ENCODE results near the gene STXBP6.
"Not testable (repeated sequence)": the region's sequence is repeated elsewhere in the genome, so short reads cannot be mapped to it uniquely, and the experiment has no call there.

Gene STXBP6

DNA sequence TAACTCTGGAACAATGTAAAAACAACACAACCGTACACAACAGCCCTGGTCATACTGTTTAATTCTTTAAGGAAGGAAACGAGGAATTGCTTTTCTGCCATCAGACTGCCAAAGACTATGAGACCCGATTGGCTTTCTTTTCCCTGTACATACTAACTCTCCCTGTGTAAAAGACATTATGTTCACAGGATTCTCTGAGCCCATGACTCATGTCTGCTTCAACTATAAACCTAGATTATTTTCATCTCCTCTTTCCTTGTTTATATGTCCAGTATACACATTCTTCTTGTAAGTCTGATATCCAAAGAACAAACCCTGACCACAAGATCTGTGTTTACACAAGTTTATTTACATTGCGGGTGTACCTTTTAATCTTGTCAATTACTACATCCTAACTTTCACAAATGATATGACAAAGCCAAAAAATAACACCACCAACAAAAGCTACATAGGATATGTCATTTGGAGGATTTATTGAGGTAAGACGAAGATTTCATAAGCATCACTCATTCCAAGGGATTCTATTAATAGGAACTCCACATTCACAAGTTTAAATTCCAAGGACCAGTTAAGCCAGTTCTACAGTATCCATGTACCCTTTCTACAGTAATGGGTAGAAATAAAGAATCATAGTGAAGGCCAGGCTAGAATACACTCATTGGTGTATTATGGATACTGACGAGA, 67.3 kb downstream of the STXBP6 start:
- no peak for DNase-seq

DNA sequence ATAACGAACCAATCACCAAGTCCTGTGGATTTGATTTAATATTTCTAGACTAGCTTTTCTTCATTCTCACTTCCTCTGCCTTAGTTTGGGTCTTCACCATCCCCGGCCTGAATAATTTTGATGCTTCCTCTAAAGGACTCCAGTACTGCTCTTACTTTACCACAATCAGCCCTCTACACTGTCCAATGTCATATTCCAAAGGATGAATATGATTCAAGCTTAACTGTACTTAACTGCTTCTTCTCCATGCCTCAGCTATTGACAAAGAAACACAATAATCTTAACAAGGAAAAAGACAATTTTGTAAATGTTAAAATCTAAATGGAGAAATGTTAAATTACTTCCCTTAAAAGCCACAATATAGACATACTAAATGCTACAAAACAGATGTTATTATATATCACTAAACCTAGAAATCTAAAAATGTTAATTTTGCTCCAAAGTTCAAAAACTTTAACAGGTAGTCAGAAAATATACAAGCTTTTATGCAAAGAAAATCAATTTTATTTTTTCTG, 70.2 kb downstream of the STXBP6 start:
- DNase-seq: no peak

DNA sequence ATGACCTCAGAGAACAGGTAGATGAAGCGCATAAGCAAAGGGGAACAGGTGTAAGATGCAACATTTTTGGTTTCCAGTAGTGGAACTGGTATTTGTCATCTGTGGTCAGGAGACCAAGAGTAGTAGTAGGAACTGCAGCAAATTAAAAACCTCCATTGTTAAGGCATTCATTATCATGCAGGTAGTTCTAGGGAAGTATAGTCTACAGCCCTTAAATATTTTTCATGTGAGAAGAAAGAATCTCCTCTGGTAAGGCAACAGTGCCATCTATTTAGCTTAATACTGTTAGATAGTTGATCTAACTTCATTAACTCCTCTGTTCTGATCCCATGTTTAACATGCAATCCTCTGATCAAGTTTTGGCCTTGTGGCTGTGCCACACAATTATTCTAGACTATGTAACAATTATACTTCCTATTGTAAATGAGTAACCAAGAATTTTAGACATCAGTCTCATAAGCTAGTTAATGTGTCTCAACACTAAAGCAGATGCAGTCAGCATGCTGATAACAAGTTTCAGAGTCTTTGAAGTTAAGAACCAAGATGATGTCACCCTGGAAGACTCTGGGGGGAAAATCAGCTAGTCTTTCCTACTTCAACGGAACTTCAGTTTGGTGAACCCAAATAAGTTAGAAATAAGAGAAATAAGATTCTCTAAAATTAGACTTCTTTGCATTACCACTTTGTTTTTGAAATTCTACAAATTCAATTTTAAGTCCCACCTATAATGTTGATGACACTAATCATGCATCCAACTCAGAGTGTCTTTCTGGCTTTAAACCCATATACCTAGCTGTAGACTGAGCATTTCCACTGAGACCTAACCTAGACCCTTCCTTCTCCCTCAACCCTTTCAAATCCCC, 70.9 kb downstream of the STXBP6 start:
- no peak for DNase-seq

DNA sequence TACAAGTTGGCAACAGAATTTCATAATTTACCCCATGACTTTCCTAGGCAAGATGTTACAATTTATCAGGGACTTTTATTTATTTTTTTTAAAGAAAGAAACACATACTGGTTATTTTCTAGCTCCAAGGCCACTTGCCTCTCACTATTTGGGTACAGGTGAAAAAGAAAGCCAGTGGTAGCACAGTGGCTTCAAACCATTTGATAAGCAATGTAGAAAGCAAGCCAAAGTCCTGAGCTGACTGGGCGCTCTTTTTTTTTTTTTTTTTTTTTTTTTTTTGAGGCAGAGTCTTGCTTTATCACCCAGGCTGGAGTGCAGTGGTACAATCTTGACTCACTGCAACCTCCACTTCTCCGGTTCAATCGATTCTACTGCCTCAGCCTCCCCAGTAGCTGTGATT, 73.3 kb downstream of the STXBP6 start:
- DNase-seq: no peak

DNA sequence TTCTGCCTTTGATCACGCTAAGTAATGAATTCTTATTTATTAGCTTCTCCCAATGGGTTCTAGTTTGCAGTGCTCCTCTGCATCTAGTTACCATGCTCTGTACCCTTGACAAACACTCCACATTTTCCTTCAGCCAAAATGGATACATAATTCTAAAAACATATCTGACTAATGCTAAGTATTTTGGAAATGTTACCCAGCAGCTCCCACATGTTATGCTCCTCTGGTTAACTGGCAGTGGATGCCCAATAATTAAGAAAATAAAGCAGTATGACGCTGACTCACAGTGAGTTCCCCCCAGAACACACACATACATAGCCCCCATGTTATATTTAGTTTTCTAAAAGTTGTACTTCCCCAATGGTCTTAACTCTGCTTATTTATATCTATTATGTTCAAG, 74.6 kb downstream of the STXBP6 start:
- no peak for DNase-seq

DNA sequence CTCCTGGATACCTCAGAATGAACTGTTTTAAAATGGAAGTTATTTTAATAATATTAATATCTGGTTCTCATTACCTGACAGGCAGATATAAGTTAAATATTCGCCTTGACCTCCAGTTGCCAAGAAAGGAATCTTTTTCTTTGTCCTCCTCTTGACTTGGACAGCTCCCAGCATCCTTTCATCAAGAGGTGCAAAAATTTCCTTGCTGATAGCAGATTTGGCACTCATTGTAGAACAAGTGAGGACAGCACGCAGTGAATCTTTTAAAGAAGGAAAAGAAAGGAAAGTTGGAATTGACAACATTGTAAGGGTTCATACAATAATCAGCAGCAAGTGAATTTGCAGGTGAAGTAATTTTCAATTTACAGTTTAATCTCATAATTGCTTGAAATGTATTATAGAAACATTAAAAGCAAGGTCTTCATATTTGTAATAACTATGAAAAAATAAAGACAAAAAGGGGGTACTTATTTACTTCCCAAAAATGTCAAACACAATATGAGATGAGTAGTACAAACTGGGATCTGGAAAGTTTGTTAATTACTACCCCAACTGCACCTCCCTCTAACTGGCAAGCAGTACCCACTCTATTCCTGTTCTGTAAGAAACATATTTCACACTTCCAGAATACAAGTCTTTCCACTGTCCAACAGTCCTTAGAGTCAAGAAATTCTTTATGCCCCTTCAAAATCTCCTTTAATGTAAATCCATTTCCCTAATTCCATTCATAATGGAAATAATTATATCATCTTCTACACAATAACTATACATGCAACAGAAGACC, 75.2 kb downstream of the STXBP6 start:
- DNase-seq: no peak

DNA sequence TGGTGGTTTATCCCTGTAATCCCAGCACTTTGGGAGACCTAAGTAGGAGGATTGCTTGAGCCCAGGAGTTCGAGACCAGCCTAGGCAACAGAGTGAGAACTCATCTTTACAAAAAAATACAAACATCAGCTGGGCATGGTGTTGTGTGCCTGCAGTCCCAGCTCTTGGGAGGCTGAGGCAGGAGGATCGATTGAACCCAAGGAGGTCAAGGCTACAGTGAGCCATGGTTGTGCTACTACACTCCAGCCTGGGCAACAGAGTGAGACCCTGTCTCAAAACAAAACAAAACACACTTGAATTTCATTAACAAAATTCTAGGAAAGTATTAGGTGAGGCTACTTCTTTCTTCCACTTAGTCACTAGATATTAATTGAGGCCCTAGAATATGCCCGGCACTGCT, 77.1 kb downstream of the STXBP6 start:
- DNase-seq: no peak

DNA sequence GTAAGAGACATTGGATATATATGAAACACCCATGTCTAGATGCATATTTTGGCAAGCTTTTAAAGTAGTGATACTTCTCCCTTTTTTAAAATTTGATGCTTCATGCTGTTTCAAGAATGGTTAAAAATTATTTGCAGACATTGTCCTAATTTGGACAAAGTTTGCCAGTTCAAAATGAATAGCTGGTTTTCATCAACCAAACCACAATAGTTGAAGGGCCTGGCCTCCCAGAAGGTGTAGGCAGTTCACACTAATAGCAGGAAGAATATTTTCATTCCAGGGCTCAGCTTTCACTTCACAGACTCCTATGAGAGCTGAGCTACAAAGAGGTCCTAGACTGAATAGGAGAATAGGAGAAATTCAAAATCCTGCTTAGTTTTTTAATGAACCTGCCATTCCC, 78.7 kb downstream of the STXBP6 start:
- no peak for DNase-seq

DNA sequence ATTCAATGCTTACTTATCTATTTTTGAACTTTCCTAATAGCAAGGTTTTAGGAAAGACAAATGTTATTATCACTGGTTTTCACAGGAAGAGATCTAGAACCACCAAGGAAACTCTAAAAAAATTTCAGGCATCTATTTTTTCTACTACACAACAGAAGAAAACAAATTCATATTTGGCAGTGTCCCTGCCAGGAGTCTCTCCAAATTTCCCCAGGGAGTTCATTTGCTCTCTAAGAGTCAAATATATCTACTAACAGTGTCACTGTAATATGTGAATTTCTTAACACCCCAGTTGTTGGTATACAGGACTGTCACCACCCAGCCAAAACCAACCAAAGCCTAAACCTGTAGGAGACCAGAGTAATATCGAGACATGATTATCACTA, 83.4 kb downstream of the STXBP6 start:
- no peak for DNase-seq

DNA sequence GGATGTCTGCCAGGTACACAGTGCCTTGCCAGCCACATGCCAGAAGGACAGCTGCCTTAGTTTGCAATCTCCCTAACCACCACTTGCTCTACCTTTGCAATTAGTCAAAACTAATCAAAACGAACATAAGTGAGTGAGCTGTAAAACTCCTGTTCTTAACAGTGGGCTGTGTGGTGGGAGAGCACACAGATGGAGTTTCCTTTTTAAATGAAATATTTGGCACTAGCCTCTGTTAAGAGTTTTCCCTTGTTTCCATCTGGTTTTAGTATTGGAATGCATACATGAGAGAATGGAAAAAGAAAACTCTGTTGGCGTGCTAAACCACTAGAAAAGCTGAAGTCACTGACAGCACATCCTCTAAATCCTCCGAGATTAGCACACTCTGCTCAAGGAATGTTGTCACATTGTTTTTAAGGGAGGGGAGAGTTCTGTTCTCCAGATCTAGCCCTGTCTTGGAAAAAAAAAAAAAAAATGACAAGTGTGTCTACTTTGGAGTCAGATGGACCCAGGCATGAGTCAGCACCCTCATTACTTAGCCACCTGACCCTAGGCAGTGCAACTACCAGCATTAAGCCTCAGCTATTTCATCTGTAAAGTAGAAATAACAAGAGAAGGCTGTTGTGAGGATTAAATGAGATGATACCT, 83.9 kb downstream of the STXBP6 start:
- DNase-seq: no peak

DNA sequence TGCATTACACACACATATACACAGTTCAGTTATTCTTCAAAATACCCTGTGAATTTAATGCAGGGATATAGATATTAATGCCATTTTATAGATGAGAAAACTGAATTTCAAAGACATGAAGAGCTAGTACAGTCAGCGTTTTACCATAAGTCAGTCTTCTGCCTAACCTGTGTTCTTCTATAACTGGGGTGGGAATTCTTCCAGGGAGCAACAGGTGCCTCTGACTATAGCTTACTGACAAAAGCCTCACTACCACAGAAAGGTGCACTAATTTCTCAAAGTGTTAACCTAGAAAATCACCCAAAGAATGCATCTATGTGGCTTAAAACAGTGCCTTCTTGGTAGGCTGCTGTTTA, 84.4 kb downstream of the STXBP6 start:
- DNase-seq: no peak

DNA sequence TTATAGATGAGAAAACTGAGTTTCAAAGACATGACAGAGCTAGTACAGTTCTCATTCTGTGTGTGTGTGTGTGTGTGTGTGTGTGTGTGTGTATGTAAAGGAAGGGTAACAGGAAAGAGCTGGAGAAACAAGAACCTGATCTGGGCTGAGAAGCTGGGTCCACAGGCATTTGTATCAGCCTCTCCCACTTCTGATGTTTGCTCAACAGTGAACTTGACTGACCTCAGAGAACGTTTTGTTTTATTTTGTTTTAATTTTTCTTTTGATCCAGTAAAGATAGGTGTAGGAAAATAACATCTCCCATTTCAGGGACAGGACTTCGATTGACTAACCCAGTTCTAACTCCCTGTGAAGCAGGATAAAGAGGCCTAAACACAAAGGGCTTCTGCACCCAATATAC, 85.4 kb downstream of the STXBP6 start:
- DNase-seq: no peak

DNA sequence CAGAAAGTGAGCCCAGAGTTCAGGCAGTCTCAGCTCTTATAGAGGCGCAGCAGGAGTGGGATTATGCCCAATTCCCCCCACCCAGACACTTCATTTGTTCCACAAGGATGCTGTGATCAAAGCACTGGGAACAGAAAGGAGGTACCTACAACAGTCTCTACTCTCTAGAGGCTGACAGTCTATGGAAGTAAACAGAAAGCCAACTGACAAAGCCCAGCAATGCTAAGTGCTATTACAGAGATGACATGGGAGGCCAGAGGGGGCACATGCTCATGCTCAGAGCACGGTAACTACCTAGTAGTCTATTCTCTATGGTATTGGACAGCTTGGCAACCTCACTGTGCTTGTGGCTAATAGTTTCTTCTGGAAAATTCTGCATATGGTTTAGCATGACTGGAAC, 85.9 kb downstream of the STXBP6 start:
- no peak for DNase-seq

DNA sequence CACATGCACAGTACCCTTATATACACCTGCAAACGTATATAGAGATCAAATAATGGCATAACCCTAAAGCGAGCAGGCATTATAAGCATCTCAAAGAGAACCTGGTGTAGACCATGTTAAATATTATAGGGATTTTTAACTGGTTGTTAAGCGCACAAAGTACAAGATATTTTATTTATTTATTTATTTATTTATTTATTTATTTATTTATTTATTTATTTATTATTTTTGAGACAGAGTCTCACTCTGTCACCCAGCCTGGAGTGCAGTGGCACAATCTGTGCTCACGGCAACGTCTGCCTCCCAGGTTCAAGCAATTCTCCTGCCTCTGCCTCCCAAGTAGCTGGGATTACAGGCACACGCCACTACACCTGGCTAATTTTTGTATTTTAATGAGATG, 87.8 kb downstream of the STXBP6 start:
- not testable (repeated sequence) for DNase-seq

DNA sequence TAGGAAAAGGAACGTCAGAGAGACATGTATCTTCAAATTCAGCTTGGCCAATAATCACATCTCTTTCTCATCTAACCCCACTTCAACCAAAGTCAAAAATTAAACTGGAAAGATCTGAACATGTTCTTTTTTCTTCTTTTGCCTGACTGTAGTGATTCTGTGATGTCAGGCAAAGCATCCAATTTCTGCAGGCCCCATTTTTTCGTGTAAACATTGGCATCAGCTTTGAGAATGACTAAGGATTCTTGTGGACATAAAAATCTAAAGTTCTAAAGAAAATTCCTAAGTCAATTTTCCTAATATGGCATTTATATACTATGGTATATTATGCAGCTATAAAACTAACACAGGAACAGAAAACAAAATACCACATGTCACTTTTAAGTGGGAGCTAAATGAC, 89.1 kb downstream of the STXBP6 start:
- DNase-seq: no peak

DNA sequence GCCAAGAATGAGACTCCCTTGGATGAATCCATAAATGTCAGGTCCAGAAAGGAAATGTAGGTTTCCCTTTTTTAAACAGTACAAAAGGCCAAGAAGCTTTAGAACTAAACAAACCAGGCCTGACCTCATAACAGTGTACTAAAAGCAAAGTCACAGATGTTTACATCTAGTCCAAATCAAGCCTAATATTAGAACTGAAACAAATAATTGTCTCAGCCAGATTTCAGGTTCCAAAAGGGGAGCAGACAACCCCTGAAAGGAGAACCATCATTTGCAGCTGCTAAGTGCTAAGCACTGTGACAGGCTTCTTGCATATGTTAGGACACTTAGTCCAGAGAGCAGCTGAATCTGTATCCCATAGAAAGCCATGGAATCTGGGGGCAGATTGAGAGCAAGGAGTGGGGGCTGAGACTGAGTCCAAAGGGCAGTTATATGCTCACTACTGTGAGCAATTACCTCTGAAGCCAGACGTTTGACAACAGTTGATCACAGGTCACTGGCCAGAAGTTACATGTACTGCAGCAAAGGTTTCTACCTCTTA, 90.1 kb downstream of the STXBP6 start:
- no peak for DNase-seq

DNA sequence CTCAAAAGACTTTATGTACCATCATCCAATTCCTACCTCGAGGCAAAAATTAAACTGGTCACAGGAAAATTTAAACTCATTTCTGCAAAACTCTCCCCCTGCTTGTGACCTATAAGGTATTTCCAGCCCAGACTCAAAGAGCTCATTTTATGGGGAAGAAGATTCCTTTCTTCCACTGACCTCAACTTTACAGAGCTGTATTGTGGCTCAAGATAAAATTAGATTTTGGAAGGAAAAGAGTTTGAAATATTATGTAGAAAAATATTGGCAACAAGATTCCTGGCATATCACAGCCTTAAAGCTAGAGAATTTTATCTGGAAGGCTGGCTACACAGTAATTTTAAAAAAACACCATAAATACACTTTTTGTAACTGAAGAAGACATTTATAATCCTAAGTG, 91.7 kb downstream of the STXBP6 start:
- DNase-seq: no peak

DNA sequence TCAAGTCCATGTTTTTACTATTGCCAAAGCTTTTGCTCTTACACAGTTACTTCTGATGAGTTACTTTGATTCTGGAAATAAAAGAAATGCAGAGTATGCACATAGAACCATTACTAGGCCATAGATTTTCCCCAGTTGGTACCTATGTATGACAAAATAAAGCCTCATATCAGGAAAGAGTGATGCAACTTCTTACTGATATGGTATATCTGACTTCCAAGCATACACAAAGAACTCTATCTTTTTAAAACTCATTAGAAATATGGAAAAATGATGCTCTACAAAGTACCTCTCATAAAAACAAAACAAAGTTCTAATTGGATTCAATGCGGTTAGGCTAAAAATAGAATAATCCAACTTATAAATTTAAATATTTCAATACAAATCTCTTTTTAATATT, 92.1 kb downstream of the STXBP6 start:
- no peak for DNase-seq

DNA sequence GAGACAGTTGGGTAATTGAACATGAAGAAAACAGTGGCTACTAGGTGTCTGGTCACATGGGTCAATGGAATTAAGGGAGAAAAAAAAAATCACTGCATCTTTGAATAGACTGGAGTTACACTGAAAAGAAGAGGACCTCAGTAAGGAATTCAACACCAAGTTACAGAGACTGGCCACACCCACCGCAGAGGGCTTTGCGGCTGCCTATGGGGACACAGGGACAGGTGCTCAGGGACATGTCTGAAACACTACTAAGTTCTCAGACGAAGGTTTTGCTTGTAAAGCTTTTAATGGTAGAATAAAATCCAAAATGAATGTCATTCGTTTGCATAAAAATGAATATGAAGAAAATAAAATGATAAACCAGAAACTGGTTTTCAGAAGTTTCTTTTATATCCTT, 93.8 kb downstream of the STXBP6 start:
- DNase-seq: no peak

DNA sequence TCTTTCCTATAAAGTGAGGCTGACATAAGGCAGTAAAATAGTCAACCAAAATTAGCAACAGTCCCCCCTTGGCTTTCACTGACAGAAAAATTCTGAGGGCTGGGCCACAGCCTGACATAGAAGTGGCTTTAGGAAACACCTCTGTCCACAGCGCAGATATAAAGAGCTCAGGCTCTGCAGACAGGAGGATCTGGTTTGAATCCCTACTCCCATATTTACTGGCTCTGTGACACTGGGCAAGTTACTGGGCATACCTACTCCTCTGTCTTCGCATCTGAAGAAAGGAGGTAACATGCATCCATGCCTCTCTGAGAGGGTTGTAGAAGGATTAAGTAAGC, 95.3 kb downstream of the STXBP6 start:
- no peak for DNase-seq

DNA sequence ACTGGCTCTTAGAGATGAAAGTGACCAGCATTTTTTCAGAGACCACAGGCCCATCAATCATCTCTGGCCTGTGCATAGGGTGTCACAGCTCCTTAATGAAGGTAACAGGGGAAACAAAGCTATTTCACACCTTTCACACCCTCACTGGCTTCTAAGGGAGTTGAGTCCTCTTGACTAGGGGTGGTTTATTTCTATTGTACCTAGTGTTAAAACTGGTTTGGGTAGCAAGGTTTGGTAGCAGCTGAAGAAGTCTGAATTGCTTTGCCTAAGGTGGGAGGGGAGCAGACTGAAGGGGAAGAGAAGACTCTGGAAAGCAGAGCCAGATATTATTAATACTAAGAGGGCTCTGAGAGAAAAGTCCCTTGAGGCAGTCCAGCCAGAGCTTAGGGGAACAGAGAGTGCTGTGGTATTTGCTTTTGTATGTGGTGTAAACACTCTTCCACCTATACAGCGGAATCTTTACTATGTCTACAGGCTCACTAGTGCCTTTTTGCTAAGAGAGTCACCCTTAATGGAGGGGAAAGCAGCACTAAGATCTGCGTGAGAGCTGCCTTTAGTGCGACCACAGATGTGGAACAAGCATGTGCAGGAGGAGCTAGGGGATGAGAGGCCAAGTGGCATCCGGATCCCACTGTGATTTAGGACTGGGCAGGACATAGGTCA, 95.8 kb downstream of the STXBP6 start:
- DNase-seq: no peak

DNA sequence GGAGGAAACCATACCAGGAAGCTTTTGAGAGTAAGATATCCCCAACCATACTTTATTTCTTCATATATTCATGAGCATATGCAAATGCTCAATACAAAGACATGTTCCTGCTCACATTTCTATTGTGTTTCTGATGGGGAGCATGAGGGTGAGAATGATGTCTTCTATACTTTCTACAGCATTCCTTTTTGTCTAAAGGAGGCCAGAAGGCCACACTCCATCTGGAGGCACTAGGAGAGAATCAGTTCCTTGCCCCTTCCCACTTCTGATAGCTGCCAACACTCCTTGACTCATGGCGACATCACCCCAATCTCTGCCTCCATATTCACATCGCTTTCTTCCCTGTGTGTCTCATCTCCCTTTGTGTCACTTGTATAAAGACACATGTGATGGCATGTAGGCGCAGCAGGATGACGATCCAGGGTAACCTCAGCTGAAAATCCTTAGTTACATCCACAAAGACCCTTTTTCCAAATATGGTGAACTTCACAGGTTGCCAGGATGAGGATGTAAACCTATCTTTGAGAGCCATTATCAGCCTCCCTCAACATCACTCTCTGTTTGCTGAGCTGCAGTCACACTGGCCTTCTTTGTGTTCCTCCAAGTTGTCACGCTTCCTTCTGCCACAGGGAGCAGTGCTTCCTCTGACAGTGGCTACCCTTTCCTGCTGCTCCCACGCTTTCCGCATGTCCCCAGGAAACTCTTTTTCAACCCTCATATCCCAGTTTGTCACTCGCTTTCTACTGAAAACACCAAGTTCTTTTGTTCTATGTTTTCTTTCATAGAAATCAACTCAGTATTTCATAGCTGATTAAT, 96.9 kb downstream of the STXBP6 start:
- DNase-seq: no peak

Data from CD4-positive, alpha-beta T cell treated with Interleukin-12 subunit alpha and Interleukin-12 subunit beta, for 1 hour (primary cell).